ENCODE measurements around the gene MAP7D2.
A peak's percentile ranks its signal among the peaks of the same experiment; 100 is the strongest.

Gene MAP7D2

DNA sequence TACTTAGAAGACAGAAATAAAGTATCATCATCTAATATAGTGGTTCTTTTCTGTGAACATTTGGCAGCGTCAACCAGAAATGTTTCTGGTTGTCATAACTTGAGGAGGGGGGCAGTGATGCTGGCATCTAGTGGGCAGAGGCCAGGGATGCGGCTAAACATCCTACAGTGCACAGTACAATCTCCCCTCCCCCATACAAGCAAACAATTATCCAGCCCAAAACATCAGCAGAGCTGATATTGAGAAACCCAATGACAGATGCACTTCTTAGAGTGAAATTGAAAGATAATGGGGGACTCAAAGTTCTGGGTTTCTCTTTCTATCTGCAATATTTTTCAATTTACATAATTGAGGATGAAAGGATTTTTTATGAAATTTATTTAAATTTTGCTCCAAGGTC lies 26.9 kb upstream of the MAP7D2 start:
- no peak overlapping the region for H3K4me3 ChIP-seq (replicated peaks; ENCODE audit: low read depth, low read length)
- DNase-seq (ENCODE audit: low read depth), result no peak
- TF ChIP-seq CTCF (IDR thresholded peaks at IDR 0.05; ENCODE audit: low read length, missing control alignments), result no peak

DNA sequence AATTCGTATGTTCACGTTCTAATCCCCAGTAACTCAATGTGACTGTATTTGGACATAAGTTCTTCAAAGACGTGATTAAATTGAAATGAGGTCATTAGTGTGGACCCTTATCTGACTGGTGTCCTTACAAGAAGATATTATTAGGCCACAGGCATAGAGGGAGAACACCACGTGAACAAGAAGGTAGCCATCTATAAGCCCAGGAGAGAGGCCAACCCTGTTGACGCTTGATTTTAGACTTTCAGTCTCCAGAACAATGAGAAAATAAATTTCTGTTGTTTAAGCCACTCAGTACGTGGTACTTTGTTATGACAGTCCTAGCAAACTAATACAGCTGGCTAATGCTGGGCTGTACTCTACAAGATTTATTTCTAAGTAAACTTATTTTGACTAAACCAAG lies 26.4 kb upstream of the MAP7D2 start:
- no peak overlapping the region for H3K4me3 ChIP-seq (replicated peaks; ENCODE audit: low read depth, low read length)
- no peak for TF ChIP-seq CTCF (IDR thresholded peaks at IDR 0.05; ENCODE audit: low read length, missing control alignments)
- no peak for DNase-seq (ENCODE audit: low read depth)

DNA sequence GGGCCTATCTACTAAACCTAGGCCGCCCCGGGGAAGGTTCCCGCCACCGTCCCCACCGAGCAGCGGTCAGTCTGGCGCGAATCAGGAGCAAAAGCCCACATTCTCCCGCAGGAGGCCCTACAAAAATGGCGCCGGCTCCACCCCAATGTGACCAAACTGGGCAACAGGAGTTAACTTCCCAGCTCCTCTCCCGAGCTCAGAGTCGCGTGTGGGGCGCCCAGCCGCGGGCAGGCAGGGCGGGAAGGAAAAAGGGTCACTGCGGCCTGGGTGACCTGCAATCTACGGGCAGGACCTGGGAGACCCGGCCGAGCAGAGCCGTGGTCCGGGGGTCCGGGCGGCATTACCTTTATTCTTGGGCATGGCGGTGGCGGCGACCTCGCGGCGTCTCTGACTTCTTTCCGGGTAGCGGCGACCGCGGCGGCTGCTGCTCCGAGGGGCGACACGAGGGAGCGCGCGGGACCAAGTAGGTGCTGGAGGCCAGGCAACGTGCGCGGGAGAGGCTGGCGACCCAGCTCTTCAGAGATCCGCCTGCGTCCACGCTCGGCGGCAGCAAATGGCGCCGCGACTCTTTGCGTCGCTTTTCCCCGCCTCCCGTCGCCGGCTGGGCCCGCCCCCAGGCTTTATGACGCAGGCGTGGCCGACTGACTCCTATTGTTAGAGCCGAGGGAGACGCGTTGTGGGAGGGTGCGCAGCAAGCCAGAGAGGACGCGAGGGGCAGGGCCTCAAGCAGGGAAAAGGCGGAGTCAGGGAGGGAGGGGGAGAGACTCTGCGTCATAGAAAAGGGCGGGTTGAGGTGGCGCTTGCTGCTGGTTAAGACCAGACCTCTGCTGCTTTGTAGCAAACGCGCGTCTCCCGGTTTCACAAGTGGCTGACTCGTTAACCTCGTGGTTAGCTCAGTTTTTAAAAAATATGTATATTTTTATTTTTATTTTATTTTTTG lies 24.8 kb upstream of the MAP7D2 start, which contains the start of gene EIF1AX:
Gene EIF1AX, minus strand, starts transcription at position 558 of the 940 bp plus-strand sequence. Its CDS starts 198 bp downstream, at position 360.
- no peak for TF ChIP-seq CTCF (IDR thresholded peaks at IDR 0.05; ENCODE audit: low read length, missing control alignments)

GRCh38 chrX:20140420-20140819 lies 23.7 kb upstream of the MAP7D2 start:
- H3K4me3 ChIP-seq (replicated peaks; ENCODE audit: low read depth, low read length), result peak overlapping the region; percentile 78
- no peak for TF ChIP-seq CTCF (IDR thresholded peaks at IDR 0.05; ENCODE audit: low read length, missing control alignments)
- no peak for DNase-seq (ENCODE audit: low read depth)

More for the DNA sequence above, 24.8 kb upstream of the MAP7D2 start, which contains the start of gene EIF1AX:
- peak within 1 kb of the TSS; percentile 78 for H3K4me3 ChIP-seq (replicated peaks; ENCODE audit: low read depth, low read length)
- DNase-seq (ENCODE audit: low read depth), result peak; percentile 98

DNA sequence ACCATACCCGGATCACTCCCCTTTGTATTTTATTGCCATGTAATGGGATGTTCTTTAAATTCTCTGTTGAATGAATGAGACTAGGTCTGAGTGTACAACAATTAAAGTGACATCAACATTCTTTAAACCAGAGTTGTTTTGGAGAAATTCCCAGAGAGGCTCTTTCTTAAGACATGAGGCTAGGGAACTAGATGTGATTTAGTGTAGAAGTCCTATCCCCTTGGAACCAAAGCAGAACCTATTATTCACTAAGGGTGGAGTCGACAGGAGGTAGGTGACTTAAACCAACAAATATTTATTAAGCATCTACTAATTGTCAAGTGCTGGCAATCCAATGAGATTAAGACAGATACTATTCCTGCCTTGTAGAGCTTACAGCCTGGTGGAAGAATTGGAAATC lies 23.3 kb upstream of the MAP7D2 start:
- no peak for TF ChIP-seq CTCF (IDR thresholded peaks at IDR 0.05; ENCODE audit: low read length, missing control alignments)
- peak; percentile 46 for DNase-seq (ENCODE audit: low read depth)
- peak overlapping the region; percentile 78 for H3K4me3 ChIP-seq (replicated peaks; ENCODE audit: low read depth, low read length)

DNA sequence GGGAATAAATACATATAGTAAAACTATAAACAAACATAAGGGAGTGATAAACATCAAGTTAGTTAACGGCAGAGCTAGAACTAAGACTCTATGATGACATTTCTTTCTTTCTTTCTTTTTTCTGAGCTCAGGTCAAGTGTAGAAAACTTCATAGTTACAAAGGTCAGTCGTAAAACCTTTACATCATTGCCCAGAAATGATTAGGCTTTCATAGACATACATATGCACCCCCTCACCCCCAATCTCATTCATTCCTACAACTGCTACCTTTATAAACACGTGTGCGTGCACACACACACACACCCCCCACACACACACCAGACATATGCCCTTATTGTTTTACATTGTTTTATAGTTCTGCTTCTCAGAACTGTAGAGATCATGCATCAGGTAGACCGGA lies 19.2 kb upstream of the MAP7D2 start:
- TF ChIP-seq CTCF (IDR thresholded peaks at IDR 0.05; ENCODE audit: low read length, missing control alignments), result no peak
- DNase-seq (ENCODE audit: low read depth), result no peak
- H3K4me3 ChIP-seq (replicated peaks; ENCODE audit: low read depth, low read length), result no peak overlapping the region
